Neural progenitor cell (in vitro differentiated cells): ENCODE data around the gene IQSEC2. TPM values are rescaled to one million over a fixed set of nuclear protein-coding genes. Genes with fewer than 3 reads are reported as not detected.

Source experiments
- DNase-seq: peaks from one replicate; pipeline ENCODE4 v3.0.0-alpha.2; 2016; ENCODE audit warnings: low spot score
- H2AFZ ChIP-seq: fragments of 200-600 bp; sonication (generic); replicated peaks from 2 replicates; pipeline ENCODE4 v1.6.1; 2016; ENCODE audit warnings: antibody characterized with exemption
- H3F3A ChIP-seq: fragments of 200-600 bp; sonication (generic); 2 replicates; pipeline ENCODE4 v1.6.1; 2016; ENCODE audit warnings: antibody characterized with exemption, low read depth
- H3K27ac ChIP-seq: fragments of 200-600 bp; sonication (generic); 2 replicates; pipeline ENCODE4 v1.5.1; 2016; ENCODE audit warnings: mild to moderate bottlenecking
- H3K27me3 ChIP-seq: fragments of 200-600 bp; sonication (generic); 2 replicates; pipeline ENCODE4 v1.6.1; 2016; ENCODE audit warnings: mild to moderate bottlenecking, moderate library complexity
- H3K36me3 ChIP-seq: fragments of 200-600 bp; sonication (generic); 2 replicates; pipeline ENCODE4 v1.5.1; 2016
- H3K4me1 ChIP-seq: fragments of 200-600 bp; sonication (generic); 2 replicates; pipeline ENCODE4 v1.6.1; 2016; ENCODE audit warnings: mixed run types
- H3K4me2 ChIP-seq: fragments of 200-600 bp; sonication (generic); 2 replicates; pipeline ENCODE4 v1.6.1; 2016
- H3K4me3 ChIP-seq: fragments of 200-600 bp; sonication (generic); 2 replicates; pipeline ENCODE4 v1.5.1; 2016
- H3K79me2 ChIP-seq: fragments of 200-600 bp; sonication (generic); 2 replicates; pipeline ENCODE4 v1.6.1; 2016; ENCODE audit warnings: low read depth
- H3K9ac ChIP-seq: fragments of 200-600 bp; sonication (generic); 2 replicates; pipeline ENCODE4 v1.6.1; 2016
- H3K9me3 ChIP-seq: fragments of 200-600 bp; sonication (generic); 2 replicates; pipeline ENCODE4 v1.5.1; 2016; ENCODE audit warnings: low read depth
- H4K20me1 ChIP-seq: fragments of 200-600 bp; sonication (generic); 2 replicates; pipeline ENCODE4 v1.6.1; 2016; ENCODE audit warnings: low read depth
- H3K27ac Mint-ChIP-seq: 3 replicates; pipeline ENCODE4 v1.8.0; 2021; ENCODE audit warnings: mixed read lengths
- H3K27me3 Mint-ChIP-seq: 2 replicates; pipeline ENCODE4 v1.8.0; 2022; ENCODE audit warnings: low read depth, mild to moderate bottlenecking, inconsistent platforms, moderate library complexity, mixed read lengths; ENCODE audit not compliant: insufficient read depth
- H3K36me3 Mint-ChIP-seq: 3 replicates; pipeline ENCODE4 v1.8.0; 2021; ENCODE audit warnings: mixed read lengths
- H3K4me1 Mint-ChIP-seq: 3 replicates; pipeline ENCODE4 v1.8.0; 2021; ENCODE audit warnings: mixed read lengths
- H3K4me3 Mint-ChIP-seq: 3 replicates; pipeline ENCODE4 v1.8.0; 2021; ENCODE audit warnings: mild to moderate bottlenecking, moderate library complexity, mixed read lengths
- H3K9me3 Mint-ChIP-seq: 3 replicates; pipeline ENCODE4 v1.8.0; 2020; ENCODE audit warnings: mixed read lengths
- CTCF ChIP-seq: fragments of 200-600 bp; sonication (generic); IDR thresholded peaks from 2 replicates; pipeline ENCODE4 v1.5.1; 2017; ENCODE audit warnings: antibody characterized with exemption, mild to moderate bottlenecking
- EZH2 ChIP-seq: fragments of 200-600 bp; sonication (generic); IDR thresholded peaks from 2 replicates; pipeline ENCODE4 v1.6.1; 2017; ENCODE audit warnings: antibody characterized with exemption, mild to moderate bottlenecking, moderate library complexity
- EZH2phosphoT487 ChIP-seq: fragments of 200-600 bp; sonication (generic); IDR thresholded peaks from 2 replicates; pipeline ENCODE4 v1.6.1; 2017; ENCODE audit warnings: antibody characterized with exemption
- total RNA-seq: library from RNA; depleted of rRNA; stranded (reverse); fragments of >200 nt; gene quantifications from 2 replicates; pipeline ENCODE4 v1.2.3, GENCODE V29; 2015; ENCODE audit warnings: low replicate concordance

Gene IQSEC2
- total RNA-seq, 1 donor from 2014 or later, result 3.5 TPM

- peak overlapping the region; percentile 24 for H2AFZ ChIP-seq
- H3K4me3 ChIP-seq, result peak overlapping the region; percentile 56
- H3K27ac Mint-ChIP-seq, result no peak overlapping the region
- H3K36me3 Mint-ChIP-seq, result no peaks in the 10 kb centered on the region
- peaks cover 20% of the 10 kb centered on the region for H3K4me1 Mint-ChIP-seq
- peaks cover 76% of the 10 kb centered on the region for H3K27me3 ChIP-seq
- H3K27me3 Mint-ChIP-seq, result peaks cover 23% of the 10 kb centered on the region
- peaks cover 25% of the 10 kb centered on the region for H3K9me3 Mint-ChIP-seq
- H3F3A ChIP-seq, result no peaks in the 10 kb centered on the region
- no peaks in the 10 kb centered on the region for H3K79me2 ChIP-seq
- peaks cover 4% of the 10 kb centered on the region for H3K9me3 ChIP-seq
- H3K4me2 ChIP-seq, result peak overlapping the region; percentile 93
- no peak overlapping the region for H3K9ac ChIP-seq
- no peaks in the 10 kb centered on the region for H3K36me3 ChIP-seq
- peak; percentile 35 for DNase-seq
- H3K4me3 Mint-ChIP-seq, result peak overlapping the region; percentile 85
- no peak overlapping the region for H3K27ac ChIP-seq
- no peaks in the 10 kb centered on the region for H3K4me1 ChIP-seq
- no peaks in the 10 kb centered on the region for H4K20me1 ChIP-seq
- no peak for TF ChIP-seq CTCF
- no peak for TF ChIP-seq EZH2
- TF ChIP-seq EZH2phosphoT487, result no peak
Observed at GRCh38 chrX:53321230-53321942, 40.0 kb upstream of the IQSEC2 start.

- peak; percentile 17 for DNase-seq
Observed at GRCh38 chrX:53320543-53321229, 39.3 kb upstream of the IQSEC2 start.

More at GRCh38 chrX:53320543-53321229, 39.3 kb upstream of the IQSEC2 start:
- H3F3A ChIP-seq, result no peaks in the 10 kb centered on the region
- H3K4me3 ChIP-seq, result peak overlapping the region; percentile 56
- no peaks in the 10 kb centered on the region for H3K4me1 ChIP-seq
- peaks cover 25% of the 10 kb centered on the region for H3K9me3 Mint-ChIP-seq
- H3K4me2 ChIP-seq, result peak overlapping the region; percentile 93
- H3K36me3 Mint-ChIP-seq, result no peaks in the 10 kb centered on the region
- H3K9ac ChIP-seq, result no peak overlapping the region
- H3K27ac Mint-ChIP-seq, result no peak overlapping the region
- peak overlapping the region; percentile 24 for H2AFZ ChIP-seq
- H3K9me3 ChIP-seq, result peaks cover 4% of the 10 kb centered on the region
- peak overlapping the region; percentile 77 for H3K4me3 Mint-ChIP-seq
- TF ChIP-seq EZH2phosphoT487 (peak; percentile 77), CTCF (no peak), EZH2 (peak; percentile 56)
- peaks cover 76% of the 10 kb centered on the region for H3K27me3 ChIP-seq
- no peak overlapping the region for H3K27ac ChIP-seq
- no peaks in the 10 kb centered on the region for H4K20me1 ChIP-seq
- no peaks in the 10 kb centered on the region for H3K79me2 ChIP-seq
- H3K4me1 Mint-ChIP-seq, result peaks cover 23% of the 10 kb centered on the region
- H3K36me3 ChIP-seq, result no peaks in the 10 kb centered on the region
- peaks cover 25% of the 10 kb centered on the region for H3K27me3 Mint-ChIP-seq
